ENCODE data around the gene DPM3. TPM values are rescaled to one million over a fixed set of nuclear protein-coding genes. Genes with fewer than 3 reads are reported as not detected.

The DPM3 gene
- total and polyA plus RNA-seq, 2 of the 13 experiments (the other 11 are each of a cell fraction or from before 2014, with no cell fraction given): 23.2 to 53.4 TPM

DNA sequence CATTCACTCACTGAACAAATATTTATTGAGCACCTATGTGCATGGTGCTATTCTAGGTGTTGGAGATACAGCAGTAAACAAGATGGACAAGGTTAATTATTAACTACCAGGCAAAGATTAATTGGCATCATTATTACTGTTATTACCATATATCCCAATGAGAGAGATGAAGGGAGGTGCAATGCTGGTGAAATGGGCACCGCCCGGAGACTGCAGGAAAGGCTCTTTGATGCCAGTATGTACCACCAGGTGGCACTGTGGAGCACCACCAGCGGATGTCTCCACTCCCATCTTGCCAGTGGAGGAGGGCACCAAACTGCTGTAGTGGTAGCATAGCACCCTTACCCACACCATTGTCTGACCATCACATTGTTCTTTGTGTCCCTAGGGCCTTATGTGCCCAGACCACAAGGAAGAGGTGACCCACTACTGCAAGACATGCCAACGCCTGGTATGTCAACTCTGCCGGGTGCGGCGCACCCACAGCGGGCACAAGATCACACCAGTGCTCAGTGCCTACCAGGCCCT is 36.3 kb upstream of the DPM3 start:
- intact Hi-C loops (cut with micrococcal nuclease; ENCODE audit: unreplicated experiment) (loop anchor here (1.0 kb wide), 1 partner anchor 50 kb away; no protein-coding TSS in a partner anchor), in situ Hi-C loops (cut with HindIII; ENCODE audit: extremely low pct_ligation_motif_present, low pct_unique_long_range_greater_than_20kb) (no loop called here)
- POLR2A ChIA-PET: interaction anchor here (0.8 kb wide), 1 partner anchor 17 kb away, joined by 4 read pairs; no protein-coding TSS in a partner anchor
- H3K4me1 ChIP-seq (ENCODE audit: insufficient read depth, low read length): peaks cover 51% of the 10 kb centered on the region
- ATAC-seq (peak; percentile 47), FAIRE-seq (peak; percentile 94), DNase-seq (ENCODE audit: low spot score) (peak; percentile 47)
- H3K4me3 ChIP-seq (replicated peaks in 1 of 3; ENCODE audit: insufficient read depth in 1 of 3, low read depth in 2 of 3, low read length in 3 of 3): no peak overlapping the region
- no peaks in the 10 kb centered on the region for H4K20me1 ChIP-seq (ENCODE audit: insufficient read depth, low read length)
- no CpG with 5 or more reads among the region's 8 CpGs for WGBS (ENCODE audit: low lambda C conversion rate)
- H3K9ac ChIP-seq (ENCODE audit: insufficient read depth, low read depth, low read length): no peak overlapping the region
- CTCF ChIA-PET (ENCODE audit: low intra/inter-chr PET ratio, low total read pairs): interaction anchor here (1.2 to 1.4 kb wide), 2 partner anchors 17 to 50 kb away, joined by 6 to 12 read pairs; no protein-coding TSS in a partner anchor
- no TSS peak for BruUV-seq (replicated peaks)
- H3K9me3 ChIP-seq (ENCODE audit: low read length): no peaks in the 10 kb centered on the region
- H3K27ac ChIP-seq (ENCODE audit: extremely low read length, insufficient read depth, low read length): no peak overlapping the region
- peaks cover 10% of the 10 kb centered on the region for H3K79me2 ChIP-seq (ENCODE audit: insufficient read depth, low read length)
- no peaks in the 10 kb centered on the region for H3K36me3 ChIP-seq (replicated peaks in 1 of 2; ENCODE audit: control insufficient read depth in 1 of 2, insufficient read depth in 2 of 2, low read length in 2 of 2)
- H3K4me2 ChIP-seq (ENCODE audit: low read depth, low read length): peak overlapping the region; percentile 76
- peaks cover 1 to 4% of the 10 kb centered on the region in 2 experiments; a peak in 1 of 5 replicates for H3K27me3 ChIP-seq (ENCODE audit: control insufficient read depth in 1 of 2, insufficient read depth in 2 of 2, low read length in 2 of 2)
- H2AFZ ChIP-seq (ENCODE audit: low read length): no peak overlapping the region
- no peak for TF ChIP-seq DNMT3B (CRISPR knock-in tag; conservative IDR thresholded peaks at IDR 0.05)
- no peak for TF ChIP-seq ERF (CRISPR knock-in tag; IDR thresholded peaks at IDR 0.05)
- TF ChIP-seq, protein P1, sequence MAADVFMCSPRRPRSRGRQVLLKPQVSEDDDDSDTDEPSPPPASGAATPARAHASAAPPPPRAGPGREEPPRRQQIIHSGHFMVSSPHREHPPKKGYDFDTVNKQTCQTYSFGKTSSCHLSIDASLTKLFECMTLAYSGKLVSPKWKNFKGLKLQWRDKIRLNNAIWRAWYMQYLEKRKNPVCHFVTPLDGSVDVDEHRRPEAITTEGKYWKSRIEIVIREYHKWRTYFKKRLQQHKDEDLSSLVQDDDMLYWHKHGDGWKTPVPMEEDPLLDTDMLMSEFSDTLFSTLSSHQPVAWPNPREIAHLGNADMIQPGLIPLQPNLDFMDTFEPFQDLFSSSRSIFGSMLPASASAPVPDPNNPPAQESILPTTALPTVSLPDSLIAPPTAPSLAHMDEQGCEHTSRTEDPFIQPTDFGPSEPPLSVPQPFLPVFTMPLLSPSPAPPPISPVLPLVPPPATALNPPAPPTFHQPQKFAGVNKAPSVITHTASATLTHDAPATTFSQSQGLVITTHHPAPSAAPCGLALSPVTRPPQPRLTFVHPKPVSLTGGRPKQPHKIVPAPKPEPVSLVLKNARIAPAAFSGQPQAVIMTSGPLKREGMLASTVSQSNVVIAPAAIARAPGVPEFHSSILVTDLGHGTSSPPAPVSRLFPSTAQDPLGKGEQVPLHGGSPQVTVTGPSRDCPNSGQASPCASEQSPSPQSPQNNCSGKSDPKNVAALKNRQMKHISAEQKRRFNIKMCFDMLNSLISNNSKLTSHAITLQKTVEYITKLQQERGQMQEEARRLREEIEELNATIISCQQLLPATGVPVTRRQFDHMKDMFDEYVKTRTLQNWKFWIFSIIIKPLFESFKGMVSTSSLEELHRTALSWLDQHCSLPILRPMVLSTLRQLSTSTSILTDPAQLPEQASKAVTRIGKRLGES (CRISPR knock-in tag; IDR thresholded peaks at IDR 0.05; ENCODE audit: borderline replicate concordance): no peak
- 0 out of 2 replicates have a peak, but pooled peaks have one; percentile 34 for TF ChIP-seq HBP1 (CRISPR knock-in tag; IDR thresholded peaks at IDR 0.05; ENCODE audit: low read depth)
- TF ChIP-seq HOXA5 (CRISPR knock-in tag; IDR thresholded peaks at IDR 0.05): no peak
- no peak for TF ChIP-seq ZNF263 (CRISPR knock-in tag; IDR thresholded peaks at IDR 0.05)
- TF ChIP-seq ARNT2 (CRISPR knock-in tag; IDR thresholded peaks at IDR 0.05; ENCODE audit: low read depth): no peak
- TF ChIP-seq ZBTB33 (CRISPR knock-in tag; IDR thresholded peaks at IDR 0.05): 0 out of 2 replicates have a peak, but pooled peaks have one; percentile 18
- no peak for TF ChIP-seq REXO4 (CRISPR knock-in tag; IDR thresholded peaks at IDR 0.05; ENCODE audit: borderline replicate concordance)
- no peak for TF ChIP-seq FOXP1 (IDR thresholded peaks at IDR 0.05)
- TF ChIP-seq FOXP1 (CRISPR knock-in tag; IDR thresholded peaks at IDR 0.05): peak; percentile 20; the same call in 1 of the 2 replicates
- peak; percentile 87; the same call in 1 of the 2 replicates for TF ChIP-seq HNRNPL (IDR thresholded peaks at IDR 0.05; ENCODE audit: low read depth, low read length)
- TF ChIP-seq SMC3 (IDR thresholded peaks at IDR 0.05; ENCODE audit: low read length): peak; percentile 58; the same call in 1 of the 2 replicates
- TF ChIP-seq, protein P2, sequence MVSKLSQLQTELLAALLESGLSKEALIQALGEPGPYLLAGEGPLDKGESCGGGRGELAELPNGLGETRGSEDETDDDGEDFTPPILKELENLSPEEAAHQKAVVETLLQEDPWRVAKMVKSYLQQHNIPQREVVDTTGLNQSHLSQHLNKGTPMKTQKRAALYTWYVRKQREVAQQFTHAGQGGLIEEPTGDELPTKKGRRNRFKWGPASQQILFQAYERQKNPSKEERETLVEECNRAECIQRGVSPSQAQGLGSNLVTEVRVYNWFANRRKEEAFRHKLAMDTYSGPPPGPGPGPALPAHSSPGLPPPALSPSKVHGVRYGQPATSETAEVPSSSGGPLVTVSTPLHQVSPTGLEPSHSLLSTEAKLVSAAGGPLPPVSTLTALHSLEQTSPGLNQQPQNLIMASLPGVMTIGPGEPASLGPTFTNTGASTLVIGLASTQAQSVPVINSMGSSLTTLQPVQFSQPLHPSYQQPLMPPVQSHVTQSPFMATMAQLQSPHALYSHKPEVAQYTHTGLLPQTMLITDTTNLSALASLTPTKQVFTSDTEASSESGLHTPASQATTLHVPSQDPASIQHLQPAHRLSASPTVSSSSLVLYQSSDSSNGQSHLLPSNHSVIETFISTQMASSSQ (IDR thresholded peaks at IDR 0.05; ENCODE audit: low read depth): peak; percentile 58
- TF ChIP-seq, protein P2 (CRISPR knock-in tag; IDR thresholded peaks at IDR 0.05; ENCODE audit: borderline replicate concordance): no peak
